Measurements from ENCODE around the gene C6orf132.

GRCh38 chr6:42166444-42167141 is 24.2 kb upstream of the C6orf132 start:
- TF ChIP-seq CTCF (IDR thresholded peaks at IDR 0.05; ENCODE audit: low read length) (peak; percentile 85), EZH2 (IDR thresholded peaks at IDR 0.05; ENCODE audit: borderline replicate concordance, low read length) (no peak)

Data from OCI-LY1 (cell line).